ENCODE data around the gene MAP2.

MAP2 gene

GRCh38 chr2:209565896-209566582 lies 142.2 kb downstream of the MAP2 start:
- in situ Hi-C loops (cut with HindIII; ENCODE audit: low sequenced_read_pairs) = no loop called here
- no peak for DNase-seq (ENCODE audit: low read depth, low spot score)
- H3K4me3 ChIP-seq (ENCODE audit: low read depth, low read length) = no peak overlapping the region
- no peak for TF ChIP-seq CTCF (IDR thresholded peaks at IDR 0.05; ENCODE audit: low read depth, low read length)

- TF ChIP-seq CTCF (IDR thresholded peaks at IDR 0.05; ENCODE audit: low read depth, low read length) = no peak
- H3K4me3 ChIP-seq (ENCODE audit: low read depth, low read length) = no peak overlapping the region
- in situ Hi-C loops (cut with HindIII; ENCODE audit: low sequenced_read_pairs) = no loop called here
- DNase-seq (ENCODE audit: low read depth, low spot score) = no peak
Measured at GRCh38 chr2:209570194-209570593, 146.3 kb downstream of the MAP2 start.

- in situ Hi-C loops (cut with HindIII; ENCODE audit: low sequenced_read_pairs) = no loop called here
- no peak for TF ChIP-seq CTCF (IDR thresholded peaks at IDR 0.05; ENCODE audit: low read depth, low read length)
Measured at GRCh38 chr2:209574515-209574914, 150.7 kb downstream of the MAP2 start.

GRCh38 chr2:209577376-209578357 lies 153.8 kb downstream of the MAP2 start:
- in situ Hi-C loops (cut with HindIII; ENCODE audit: low sequenced_read_pairs) = no loop called here
- DNase-seq (ENCODE audit: low read depth, low spot score) = peak; percentile 28
- H3K4me3 ChIP-seq (ENCODE audit: low read depth, low read length) = no peak overlapping the region
- peak; percentile 8 for TF ChIP-seq CTCF (IDR thresholded peaks at IDR 0.05; ENCODE audit: low read depth, low read length)

More at GRCh38 chr2:209574515-209574914, 150.7 kb downstream of the MAP2 start:
- DNase-seq (ENCODE audit: low read depth, low spot score) = no peak
- H3K4me3 ChIP-seq (ENCODE audit: low read depth, low read length) = no peak overlapping the region

- no peak for TF ChIP-seq CTCF (IDR thresholded peaks at IDR 0.05; ENCODE audit: low read depth, low read length)
- in situ Hi-C loops (cut with HindIII; ENCODE audit: low sequenced_read_pairs) = no loop called here
- H3K4me3 ChIP-seq (ENCODE audit: low read depth, low read length) = no peak overlapping the region
- peak; percentile 8 for DNase-seq (ENCODE audit: low read depth, low spot score)
Measured at GRCh38 chr2:209578394-209579001, 154.7 kb downstream of the MAP2 start.

GRCh38 chr2:209579230-209579749 lies 155.4 kb downstream of the MAP2 start:
- in situ Hi-C loops (cut with HindIII; ENCODE audit: low sequenced_read_pairs) = no loop called here
- DNase-seq (ENCODE audit: low read depth, low spot score) = peak; percentile 44
- TF ChIP-seq CTCF (IDR thresholded peaks at IDR 0.05; ENCODE audit: low read depth, low read length) = no peak
- peak overlapping the region; percentile 32 for H3K4me3 ChIP-seq (ENCODE audit: low read depth, low read length)

Measured in astrocyte of the spinal cord (primary cell).